ENCODE measurements around the gene KIAA0319L.

The KIAA0319L gene

DNA sequence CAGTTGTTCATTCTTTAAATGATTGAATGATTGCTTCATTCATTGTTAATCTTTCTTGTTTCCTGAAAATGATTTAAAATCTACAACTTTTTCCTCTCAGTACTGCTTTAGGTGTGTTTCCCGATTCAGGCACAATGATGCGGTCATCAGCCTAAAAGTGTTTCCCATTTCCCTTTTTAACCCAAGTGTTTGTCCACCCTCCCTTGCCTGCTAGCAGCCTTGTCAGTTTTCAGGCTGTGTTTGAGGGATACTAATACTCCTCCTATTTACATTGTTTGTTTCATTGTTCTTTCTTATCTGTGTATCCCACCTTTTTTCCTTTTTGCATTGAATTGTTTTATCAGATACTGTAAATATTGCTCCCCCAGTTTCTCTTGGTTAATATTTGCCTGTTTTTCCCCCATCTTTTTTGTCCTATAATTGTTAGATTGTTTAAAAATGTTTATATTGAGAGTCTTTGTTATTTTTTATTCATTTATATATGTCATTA is 131.1 kb downstream of the KIAA0319L start:
- no peak overlapping the region for H3K4me3 ChIP-seq (ENCODE audit: low read depth, low read length)
- in situ Hi-C loops (cut with HindIII; ENCODE audit: low sequenced_read_pairs), result loop anchor here (25.0 kb wide), 1 partner anchor 311 kb away; no protein-coding TSS in a partner anchor
- TF ChIP-seq, protein P1, sequence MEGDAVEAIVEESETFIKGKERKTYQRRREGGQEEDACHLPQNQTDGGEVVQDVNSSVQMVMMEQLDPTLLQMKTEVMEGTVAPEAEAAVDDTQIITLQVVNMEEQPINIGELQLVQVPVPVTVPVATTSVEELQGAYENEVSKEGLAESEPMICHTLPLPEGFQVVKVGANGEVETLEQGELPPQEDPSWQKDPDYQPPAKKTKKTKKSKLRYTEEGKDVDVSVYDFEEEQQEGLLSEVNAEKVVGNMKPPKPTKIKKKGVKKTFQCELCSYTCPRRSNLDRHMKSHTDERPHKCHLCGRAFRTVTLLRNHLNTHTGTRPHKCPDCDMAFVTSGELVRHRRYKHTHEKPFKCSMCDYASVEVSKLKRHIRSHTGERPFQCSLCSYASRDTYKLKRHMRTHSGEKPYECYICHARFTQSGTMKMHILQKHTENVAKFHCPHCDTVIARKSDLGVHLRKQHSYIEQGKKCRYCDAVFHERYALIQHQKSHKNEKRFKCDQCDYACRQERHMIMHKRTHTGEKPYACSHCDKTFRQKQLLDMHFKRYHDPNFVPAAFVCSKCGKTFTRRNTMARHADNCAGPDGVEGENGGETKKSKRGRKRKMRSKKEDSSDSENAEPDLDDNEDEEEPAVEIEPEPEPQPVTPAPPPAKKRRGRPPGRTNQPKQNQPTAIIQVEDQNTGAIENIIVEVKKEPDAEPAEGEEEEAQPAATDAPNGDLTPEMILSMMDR (IDR thresholded peaks at IDR 0.05; ENCODE audit: low read depth, low read length, missing control alignments), result no peak
- no peak for DNase-seq (ENCODE audit: low read depth)

DNA sequence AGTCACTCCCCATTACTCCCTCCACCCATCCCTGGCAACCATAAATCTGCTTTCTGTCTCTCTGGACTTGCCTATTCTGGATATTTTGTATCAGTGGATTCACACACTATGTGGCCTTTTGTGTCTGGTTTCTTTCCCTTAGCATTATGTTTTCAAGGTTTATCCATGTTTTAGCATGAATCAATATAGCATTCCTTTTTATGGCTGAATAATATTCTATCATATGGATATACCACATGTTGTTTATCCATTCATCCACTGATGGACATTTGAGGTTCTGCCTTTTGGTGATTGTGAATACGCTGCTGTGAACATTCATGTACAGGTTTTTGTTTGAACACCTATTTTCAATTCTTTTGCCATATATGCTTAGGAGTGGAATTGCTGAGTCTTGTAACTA is 148.3 kb downstream of the KIAA0319L start:
- in situ Hi-C loops (cut with HindIII; ENCODE audit: low sequenced_read_pairs), result no loop called here
- no peak for DNase-seq (ENCODE audit: low read depth)
- TF ChIP-seq, protein P1 (IDR thresholded peaks at IDR 0.05; ENCODE audit: low read depth, low read length, missing control alignments), result no peak
- H3K4me3 ChIP-seq (ENCODE audit: low read depth, low read length), result no peak overlapping the region

DNA sequence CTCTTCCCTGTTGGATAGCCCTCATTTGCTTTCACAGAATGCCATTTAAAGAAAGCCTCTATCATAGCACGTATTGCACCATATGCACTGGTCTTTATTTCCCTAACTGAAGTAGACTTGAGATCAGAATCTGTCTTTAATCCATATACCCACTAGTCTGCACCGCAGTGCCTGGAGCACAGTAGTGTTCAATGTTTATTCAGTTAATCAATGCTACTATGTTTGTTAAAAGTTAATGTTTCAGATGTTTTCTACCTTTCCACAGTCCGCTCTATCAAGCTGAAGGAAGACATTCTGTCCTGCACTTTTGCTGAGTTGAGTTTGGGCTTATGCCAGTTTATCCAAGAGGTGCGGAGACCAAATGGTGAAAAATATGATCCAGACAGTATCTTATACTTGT is 149.5 kb downstream of the KIAA0319L start:
- no peak overlapping the region for H3K4me3 ChIP-seq (ENCODE audit: low read depth, low read length)
- TF ChIP-seq, protein P1 (IDR thresholded peaks at IDR 0.05; ENCODE audit: low read depth, low read length, missing control alignments), result no peak
- in situ Hi-C loops (cut with HindIII; ENCODE audit: low sequenced_read_pairs), result no loop called here
- no peak for DNase-seq (ENCODE audit: low read depth)

DNA sequence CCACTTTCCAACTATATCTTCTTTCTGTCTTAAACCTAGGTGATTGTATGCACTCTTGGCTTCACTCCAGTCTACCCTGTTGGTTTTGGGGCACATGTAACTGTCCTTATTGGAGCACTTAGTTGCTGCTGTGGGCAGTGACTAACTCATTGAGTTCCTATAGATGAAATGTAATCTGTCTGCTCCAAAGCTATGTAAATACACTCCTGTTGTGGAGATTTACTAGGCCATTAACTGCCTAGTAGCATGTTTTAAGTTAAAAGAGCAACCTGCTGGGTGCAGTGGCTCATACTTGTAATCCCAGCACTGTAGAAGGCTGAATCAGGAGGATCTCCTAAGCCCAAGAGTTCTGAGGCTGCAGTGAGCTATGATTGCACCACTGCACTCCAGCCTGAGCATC is 151.1 kb downstream of the KIAA0319L start:
- no peak for DNase-seq (ENCODE audit: low read depth)

DNA sequence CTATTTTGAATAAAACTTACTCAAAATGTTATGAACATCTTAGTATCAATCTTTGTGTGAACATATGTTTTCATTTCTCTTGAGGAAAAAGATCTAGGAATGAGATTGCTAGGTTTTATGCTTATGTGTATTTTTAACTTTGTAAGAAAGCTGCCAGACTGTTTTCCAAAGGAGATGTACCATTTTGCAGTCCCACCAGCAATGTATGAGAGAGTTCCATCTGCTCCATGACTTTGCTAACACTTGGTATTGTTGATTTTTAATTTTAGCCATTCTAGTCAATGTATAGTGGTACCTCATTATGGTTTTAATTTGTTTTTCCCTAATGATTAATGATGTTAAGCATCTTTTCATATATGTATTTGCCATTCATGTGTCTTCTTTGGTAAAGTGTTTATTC is 156.2 kb downstream of the KIAA0319L start:
- H3K4me3 ChIP-seq (ENCODE audit: low read depth, low read length), result no peak overlapping the region
- no peak for DNase-seq (ENCODE audit: low read depth)
- in situ Hi-C loops (cut with HindIII; ENCODE audit: low sequenced_read_pairs), result no loop called here
- TF ChIP-seq, protein P1 (IDR thresholded peaks at IDR 0.05; ENCODE audit: low read depth, low read length, missing control alignments), result no peak

More for the DNA sequence above, 151.1 kb downstream of the KIAA0319L start:
- TF ChIP-seq, protein P1 (IDR thresholded peaks at IDR 0.05; ENCODE audit: low read depth, low read length, missing control alignments), result no peak
- in situ Hi-C loops (cut with HindIII; ENCODE audit: low sequenced_read_pairs), result no loop called here
- H3K4me3 ChIP-seq (ENCODE audit: low read depth, low read length), result no peak overlapping the region

DNA sequence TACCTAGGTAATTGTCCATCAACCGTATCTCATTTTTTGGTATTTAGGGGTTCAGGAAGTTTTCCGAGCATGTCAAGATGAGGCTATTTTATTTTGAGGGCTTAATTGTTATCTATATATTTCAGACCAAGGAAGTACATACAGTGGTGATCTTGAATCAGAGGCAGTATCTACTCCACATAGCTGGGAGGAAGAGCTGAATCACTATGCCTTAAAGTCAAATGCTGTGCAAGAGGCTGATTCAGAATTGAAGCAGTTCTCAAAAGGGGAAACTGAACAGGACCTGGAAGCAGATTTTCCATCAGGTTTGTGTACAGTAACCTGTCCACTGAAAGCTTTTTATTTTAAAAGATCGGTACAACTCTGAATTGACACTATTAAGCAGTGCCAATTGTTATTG is 158.5 kb downstream of the KIAA0319L start:
- no peak for DNase-seq (ENCODE audit: low read depth)
- H3K4me3 ChIP-seq (ENCODE audit: low read depth, low read length), result no peak overlapping the region
- in situ Hi-C loops (cut with HindIII; ENCODE audit: low sequenced_read_pairs), result no loop called here
- TF ChIP-seq, protein P1 (IDR thresholded peaks at IDR 0.05; ENCODE audit: low read depth, low read length, missing control alignments), result no peak
